Measurements from ENCODE around the gene CHRM5. TPM values are rescaled to one million over a fixed set of nuclear protein-coding genes. Genes with fewer than 3 reads are reported as not detected.
A peak's percentile ranks its signal among the peaks of the same experiment; 100 is the strongest.

CHRM5 gene, protein sequence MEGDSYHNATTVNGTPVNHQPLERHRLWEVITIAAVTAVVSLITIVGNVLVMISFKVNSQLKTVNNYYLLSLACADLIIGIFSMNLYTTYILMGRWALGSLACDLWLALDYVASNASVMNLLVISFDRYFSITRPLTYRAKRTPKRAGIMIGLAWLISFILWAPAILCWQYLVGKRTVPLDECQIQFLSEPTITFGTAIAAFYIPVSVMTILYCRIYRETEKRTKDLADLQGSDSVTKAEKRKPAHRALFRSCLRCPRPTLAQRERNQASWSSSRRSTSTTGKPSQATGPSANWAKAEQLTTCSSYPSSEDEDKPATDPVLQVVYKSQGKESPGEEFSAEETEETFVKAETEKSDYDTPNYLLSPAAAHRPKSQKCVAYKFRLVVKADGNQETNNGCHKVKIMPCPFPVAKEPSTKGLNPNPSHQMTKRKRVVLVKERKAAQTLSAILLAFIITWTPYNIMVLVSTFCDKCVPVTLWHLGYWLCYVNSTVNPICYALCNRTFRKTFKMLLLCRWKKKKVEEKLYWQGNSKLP
- 0.17 TPM in 1 of 2 replicates, not detected in the other for total RNA-seq

DNA sequence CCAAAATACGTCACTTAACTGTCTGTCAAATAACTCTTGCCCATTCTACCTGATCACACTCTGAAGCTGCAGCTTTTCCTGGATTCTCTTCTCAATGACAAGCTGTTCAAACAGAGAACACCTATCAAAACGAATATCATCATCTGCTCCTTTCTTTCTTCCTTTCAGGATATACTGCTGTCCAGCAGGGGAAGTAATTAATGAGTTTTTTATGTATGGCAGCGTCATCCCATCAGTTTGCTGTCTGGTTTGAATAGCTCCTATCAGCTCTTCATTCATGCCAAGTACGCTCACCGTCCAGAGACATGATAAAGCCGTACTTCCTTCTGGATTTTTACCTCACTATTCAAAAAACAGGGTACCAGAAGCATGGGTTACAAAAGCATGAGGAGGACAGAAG is at the start of gene CHRM5:
Gene CHRM5, plus strand, starts transcription at position 274 of the 400 bp plus-strand sequence. CDS start 94,221 bp downstream, outside the sequence.
- DNase-seq = peak; percentile 19

DNA sequence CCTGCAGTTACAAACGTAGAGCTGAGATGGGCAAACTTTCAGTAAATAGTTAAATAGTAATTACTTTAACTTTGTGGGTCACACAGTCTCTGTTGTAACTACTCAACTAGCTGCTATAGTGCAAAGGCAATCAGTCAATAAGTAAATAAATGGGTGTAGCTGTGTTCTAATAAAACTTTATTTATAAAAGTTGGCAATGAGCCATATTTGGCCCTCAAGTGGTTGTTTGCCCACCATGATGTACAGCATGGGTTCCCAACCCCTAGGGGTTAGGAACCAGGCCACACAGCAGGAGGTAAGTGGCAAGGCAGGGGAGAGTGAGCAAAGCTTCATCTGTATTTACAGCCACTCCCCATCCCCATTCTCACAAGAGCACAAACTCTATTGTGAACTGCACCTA is 44.9 kb upstream of the CHRM5 start:
- DNase-seq = no peak

DNA sequence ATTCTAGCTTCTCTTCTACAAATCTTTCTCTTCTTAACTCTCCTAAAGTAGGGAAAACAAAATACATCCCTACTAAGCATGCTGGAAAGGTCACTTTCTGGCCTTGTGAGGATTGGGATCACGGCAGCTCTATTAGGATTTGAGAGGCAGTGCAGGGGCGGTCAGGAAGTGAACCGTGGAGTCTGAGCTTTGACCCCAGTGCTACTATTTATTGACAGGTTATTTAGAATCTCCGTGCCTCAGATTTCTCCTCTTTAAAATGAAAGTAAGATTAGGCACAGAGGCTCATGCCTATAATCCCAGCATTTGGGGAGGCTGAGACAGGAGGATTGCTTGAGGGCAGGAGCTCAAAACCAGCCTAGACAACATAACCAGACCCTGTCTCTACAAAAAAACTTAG is 42.0 kb upstream of the CHRM5 start:
- DNase-seq = no peak

DNA sequence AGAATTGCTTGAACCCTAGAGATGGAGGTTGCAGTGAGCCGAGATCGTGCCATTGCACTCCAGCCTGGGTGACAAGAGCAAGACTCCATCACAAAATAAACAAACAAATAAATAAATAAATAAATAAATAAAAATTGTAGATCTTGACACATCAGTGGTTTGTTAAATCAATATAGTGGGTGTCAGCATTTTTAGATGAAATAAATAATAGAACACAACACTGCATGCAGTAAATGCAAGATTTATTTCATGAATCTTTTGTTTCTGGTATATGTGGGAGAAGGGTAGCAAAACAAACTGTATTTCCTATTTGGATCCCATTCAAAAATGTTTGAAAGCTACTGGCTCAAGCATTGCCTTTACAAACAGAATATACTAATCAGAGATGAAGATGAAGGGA is 35.6 kb upstream of the CHRM5 start:
- DNase-seq = peak; percentile 25

DNA sequence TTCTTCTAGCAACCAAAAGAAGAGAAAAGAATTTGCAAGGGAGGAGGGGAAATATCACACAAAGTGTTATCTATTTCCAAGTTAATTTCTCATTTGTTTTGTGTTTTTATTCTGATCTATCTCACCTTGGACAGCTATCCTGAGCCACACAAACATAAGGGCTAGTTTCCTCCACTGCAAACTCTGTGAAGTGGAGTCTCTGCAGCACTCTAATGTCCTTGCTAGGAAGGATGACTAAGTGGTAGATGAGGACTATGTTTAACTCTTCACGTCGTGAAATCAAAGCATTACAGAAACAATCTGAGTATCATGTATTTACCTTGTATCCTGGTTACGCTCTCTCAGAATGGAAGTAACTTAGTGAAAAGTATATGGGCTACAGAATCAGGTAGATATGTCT is 33.9 kb upstream of the CHRM5 start:
- peak; percentile 10 for DNase-seq

DNA sequence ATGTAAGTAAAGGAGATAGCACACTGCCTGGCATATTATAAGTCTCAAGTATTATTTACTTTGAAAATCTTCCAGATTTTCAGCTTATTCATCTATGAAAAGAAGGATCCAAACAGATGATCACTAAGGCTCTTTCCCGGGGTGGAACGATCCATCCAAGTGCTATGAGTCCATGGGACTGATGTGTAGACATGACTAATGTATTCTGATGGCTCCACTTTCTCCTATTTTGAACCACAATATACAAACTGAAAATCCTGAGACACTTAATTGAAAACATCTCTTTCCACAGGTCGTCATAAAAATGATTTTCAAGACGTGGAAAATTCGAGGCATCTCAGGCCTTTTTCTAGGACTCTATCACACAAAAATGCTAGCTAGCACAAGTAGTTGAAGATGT is 33.4 kb upstream of the CHRM5 start:
- no peak for DNase-seq

DNA sequence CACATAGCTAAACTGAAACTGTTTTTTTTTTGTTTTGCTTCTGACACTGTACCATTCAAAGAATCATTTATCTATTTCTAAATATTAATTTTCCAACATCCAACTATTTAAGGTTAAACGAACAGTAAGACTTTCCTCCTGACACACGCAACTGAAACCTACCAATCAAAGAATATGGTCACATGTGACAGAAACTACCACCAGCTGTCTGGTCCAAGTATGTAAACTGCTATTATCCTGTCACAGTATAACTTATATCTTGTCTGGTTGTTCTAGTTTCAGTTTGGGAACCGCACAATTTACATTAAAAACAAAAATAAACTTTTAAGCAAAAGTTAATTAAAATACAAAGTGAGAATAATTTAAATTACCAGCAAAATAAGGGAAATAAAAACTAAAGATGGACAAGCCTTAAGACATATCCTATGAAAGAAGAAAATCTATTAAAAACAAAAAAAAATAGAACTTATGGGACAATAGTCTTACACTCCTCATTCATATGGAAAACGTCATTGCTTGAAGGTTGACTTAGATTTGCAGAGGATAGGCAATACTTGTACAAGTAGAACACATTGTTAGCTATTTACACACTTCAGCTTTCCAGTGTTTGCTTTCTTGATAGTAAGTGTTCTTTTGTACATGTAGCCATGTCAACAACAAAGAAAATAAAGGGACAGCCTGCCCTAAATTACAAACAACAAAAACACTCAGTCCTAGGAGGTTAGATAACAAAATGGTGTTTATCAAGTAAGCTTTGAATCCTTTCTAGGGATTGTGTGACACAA is 26.8 kb upstream of the CHRM5 start:
- no peak for DNase-seq

DNA sequence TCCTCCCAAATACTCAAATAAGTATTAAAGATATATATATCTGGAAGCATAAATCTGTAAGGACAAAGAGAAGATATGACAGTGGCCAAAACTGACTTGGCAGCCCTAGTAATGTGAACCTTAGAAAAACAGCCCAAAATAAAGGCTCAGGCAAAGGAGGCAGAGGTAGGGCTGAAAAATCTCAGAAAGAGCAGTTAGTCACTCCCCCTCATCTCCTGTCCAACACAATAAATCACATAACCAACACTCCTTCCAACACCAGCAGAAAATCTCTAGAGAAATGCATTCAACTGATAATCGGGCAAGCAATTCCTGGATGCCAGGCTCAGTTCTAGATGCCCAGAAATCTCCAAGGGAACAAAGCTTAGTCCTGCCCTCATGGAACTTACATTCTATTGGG is 22.1 kb upstream of the CHRM5 start:
- DNase-seq = no peak

DNA sequence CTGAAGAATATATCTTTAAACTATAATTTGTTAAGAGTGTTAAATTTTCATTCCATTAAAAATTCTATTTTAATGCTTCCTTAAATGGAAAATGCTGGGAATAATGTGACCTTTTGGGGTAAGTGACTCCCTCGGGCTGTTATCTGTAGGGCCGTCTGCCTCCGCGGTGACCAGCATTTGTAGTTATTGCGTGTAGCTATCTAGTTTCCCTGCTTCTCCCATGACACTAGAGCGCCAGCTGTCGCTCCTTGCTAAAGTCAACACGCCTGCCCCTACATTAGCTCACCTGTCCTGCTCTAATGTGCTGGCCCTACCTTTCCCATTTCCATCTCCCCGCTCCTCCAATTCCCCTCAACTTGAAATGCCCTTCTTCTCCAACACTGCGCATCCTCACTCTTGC is 12.4 kb upstream of the CHRM5 start:
- DNase-seq = no peak

DNA sequence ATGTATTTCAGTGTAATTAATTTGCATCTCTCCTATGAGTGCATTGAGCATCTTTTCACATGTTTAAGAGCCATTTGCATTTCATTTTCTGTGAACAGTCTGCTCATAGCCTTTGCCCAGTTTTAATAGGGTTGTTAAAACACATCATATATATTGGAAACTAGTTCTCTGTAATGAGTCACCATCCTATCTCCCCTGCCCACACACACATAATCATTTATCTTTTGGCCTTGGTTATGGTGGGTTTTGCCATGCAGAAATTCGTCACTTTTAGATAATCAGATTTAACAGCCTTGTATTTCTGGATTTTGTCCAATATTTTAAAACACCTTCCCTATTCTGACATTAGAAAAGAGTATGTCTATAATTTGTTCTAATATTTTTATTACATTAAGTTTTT is 11.9 kb upstream of the CHRM5 start:
- DNase-seq = no peak

DNA sequence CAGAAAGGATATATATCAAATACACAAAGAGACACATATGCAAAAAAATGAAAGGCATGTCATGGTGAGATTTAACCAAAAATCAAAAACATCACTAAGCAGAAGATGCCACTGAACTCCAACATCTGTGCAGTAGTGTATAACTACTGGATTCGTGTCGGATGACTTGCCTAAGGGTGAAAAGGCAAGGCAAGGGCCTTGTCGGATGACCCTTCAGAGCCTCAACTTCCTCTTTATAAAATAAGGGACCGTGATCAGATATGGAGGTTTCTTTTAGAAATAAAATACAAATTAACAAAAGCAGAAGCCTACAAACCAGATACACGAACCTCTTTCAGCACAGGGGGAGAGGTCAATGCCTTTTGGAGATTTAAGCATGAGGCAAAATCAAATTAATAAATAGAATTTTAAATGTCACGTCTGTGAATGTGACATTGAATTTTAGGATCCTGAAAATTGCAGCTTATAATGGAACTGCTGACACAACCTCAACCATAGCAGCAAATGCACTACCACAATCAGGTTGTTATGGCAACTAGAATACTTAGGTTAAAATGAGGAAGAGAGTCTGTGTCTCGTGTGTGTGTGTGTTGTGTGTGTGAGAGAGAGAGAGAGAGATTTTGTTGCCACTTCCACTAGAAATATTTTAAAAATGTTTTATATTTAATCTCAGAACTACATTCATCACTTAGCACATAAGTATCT is 8.3 kb upstream of the CHRM5 start:
- no peak for DNase-seq

DNA sequence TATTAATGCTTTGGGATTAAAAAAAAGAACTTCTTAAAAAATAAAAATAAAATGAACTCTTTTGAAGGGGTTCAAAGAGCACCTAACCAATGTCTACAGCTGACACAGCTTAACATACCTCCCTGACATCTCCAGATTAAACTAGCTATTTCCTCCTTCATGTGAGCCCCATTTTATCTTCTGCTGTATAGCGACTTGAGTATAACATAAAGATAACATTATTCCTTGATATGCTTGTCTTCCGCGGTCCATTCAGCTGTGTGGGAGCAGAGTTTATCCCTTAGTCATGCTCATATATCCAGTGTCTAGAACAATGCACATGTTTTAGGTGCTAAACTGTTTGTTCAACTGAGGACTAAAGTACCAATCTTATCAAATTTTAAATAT is 7.8 kb upstream of the CHRM5 start:
- DNase-seq = no peak

DNA sequence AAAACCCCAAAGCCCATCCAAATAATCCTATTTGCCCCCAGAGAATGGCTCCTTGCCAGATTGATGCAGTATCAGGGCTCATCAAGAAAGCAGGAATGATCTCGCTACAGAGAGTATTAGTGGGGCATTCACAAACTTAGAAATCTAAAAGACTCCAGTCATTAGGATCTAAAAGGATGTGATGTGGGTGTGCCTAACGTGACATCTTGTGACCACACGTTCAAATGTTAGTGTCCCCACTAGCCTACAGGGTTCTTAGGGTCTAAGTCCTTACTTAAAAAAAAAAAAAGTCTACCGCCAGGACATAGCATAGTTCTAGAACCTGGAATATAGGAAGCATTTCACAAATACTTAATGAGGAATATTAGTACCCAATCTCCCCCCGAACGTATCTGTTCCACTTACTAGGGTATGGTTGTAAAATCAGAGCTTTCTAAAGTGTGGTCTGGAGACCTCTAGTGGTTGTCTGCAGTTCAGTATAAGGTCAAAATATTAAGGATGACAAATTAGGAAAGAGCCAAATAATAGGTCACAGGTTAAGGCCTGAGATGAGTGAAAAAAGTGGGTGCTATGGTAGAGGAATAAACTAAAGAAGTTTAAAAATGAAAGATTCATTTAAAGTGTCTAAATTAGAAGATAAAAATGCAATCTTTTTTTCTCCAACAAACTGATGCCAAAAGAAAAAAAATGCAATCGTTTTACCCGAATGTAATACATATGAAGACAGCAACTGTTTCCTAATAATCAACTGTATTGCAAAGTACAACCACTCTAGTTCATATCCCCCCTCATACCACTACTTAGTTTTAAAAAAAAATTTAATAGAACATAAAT is 4.2 kb upstream of the CHRM5 start:
- peak; percentile 68 for DNase-seq

DNA sequence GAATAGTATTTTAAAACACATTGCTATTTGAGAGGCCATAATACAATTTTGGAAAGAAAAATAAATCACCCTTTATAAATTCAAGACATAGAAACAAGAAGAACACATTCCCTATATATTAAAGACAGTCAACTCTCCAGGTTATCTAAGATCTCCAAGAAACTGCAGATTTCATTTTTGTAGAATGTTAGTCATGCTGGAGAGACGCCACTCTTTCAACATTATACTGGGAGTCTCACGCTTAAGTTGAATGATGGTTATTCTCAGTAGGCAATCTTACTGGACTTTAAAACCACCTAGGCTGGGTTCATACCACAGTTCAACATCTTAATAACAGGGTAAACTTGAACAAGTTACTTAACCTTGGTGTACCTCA is 3.6 kb upstream of the CHRM5 start:
- no peak for DNase-seq

DNA sequence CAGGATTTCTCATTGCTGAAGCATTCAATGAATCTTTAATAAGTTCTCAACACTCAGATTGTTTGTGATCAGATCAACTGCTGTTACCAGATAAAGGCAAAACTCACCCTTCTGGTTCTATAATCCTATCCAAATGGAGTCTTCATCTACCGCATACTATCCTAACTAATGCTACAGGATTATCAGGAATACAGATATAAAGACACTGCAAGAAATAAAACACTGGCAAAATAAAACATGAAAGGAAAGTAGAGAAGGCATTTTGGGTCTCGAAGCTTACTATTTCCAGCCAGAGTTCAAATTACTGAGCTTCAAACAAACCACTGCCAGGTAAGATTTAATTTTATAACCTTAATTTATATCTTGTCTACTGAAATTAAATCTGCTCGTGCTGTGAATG is 524 bp downstream of the CHRM5 start:
- no peak for DNase-seq

DNA sequence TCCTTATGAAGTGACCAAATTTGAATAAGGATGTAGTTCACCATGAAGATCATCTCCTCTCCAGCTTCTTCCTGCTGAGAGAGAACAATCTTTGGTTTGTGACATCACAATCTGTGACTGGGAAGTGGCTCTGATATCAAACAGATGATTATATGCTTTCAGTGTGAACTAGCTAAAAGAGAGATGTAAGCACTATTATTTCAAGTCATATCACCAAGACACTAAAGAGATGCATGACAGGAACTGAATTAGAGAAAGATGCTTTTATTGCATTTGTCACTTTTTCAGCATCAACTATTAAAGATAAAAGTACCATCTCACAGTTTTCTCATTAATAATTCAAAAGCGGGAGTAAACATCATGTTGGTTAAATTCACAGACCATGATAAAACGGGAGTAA is 3.5 kb downstream of the CHRM5 start:
- no peak for DNase-seq

DNA sequence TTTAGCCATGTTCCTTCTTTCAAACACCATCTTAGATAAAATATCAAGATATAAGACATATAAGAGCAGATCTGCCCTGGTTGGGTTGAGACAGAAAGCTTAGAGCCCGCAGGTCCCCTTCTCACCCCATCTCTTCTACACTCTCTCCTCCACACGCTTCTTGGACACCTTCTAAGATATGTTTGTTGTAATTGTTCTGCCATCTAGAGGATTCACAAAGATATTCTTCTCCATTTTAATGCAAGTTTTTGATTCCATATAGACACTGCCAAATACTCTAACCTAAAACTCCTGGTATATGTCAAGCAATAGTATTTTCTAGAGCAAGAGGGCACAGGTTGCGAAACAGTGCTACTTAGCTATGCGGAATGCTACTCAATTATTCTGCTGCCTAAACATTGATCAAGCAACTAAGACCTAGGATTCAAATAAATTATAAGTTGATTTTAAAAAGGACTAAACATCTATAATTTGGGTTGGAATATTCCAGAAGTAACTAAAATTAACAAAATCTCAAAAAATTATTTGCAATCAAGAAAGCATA is 6.8 kb downstream of the CHRM5 start:
- DNase-seq = no peak

DNA sequence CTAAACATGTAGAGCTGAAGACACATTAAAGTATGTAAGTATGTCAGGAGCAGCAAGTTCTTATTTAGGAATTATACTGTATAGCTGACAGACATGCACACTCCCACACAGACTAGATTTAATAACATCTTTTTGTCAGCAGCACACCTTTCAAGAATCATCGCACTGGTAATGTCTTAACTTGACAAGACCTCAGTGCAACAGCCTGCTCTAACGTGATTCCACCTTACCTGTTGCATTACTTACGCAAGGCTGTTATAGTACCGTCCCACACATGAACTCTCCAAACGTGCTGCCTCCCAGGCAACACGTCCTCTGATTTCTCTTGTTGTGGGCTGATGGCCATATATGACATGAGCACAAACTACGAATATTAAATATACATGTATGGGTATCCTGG is 11.9 kb downstream of the CHRM5 start:
- DNase-seq = no peak

DNA sequence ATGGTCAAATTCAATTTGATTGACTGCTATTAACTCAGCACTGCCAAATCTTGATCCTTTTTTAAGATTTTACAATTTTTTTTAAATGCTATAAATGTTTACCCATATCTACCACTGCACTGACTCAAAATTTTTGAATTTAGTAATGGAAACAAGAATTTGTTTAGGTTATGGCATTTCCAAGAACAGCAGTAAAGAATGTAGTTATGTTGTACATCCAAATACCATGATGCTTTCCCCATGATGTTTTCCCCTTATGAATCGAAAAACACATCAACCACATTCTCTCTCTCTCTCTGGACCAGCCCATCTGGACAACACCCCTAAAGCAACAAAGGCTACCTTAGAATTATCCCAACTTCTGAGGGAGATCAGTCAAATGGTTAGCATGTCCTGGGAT is 14.2 kb downstream of the CHRM5 start:
- no peak for DNase-seq

DNA sequence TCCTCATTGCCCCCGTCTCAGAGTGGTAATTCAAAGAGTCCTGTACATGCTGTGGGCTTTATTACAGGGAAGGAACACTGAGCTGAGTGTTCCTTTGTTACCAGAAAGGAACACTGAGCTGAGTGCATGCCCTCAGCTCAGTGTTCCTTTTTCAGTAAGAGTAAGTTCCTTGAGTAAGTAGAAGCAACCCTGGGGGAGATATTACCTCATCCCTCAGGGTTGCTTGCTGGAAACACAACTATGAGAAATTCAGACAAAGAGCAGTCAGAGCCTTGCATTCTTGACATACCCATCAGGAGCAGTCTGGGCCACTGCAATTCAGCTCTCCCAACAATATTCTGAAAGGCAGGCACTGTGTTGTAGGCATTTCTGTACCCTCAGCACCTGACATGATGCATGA is 17.0 kb downstream of the CHRM5 start:
- DNase-seq = no peak

DNA sequence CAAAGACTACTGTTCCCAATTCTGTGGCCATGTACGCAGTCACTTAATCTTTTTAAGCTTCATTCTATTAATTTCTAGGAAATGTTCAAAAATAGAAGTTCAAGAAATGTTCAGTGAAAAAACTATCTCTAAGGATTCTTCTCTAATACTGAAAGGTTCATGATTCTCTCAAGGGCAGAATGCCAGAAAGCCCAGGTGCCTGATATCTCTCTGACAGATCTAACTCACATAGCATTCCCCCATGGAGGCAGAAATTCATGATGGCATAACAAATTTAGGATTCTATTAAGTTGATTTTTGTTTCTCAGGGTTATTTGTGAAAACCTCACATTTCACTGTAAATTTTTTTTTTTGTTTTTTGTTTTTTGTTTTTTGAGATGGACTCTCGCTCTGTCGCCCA is 17.5 kb downstream of the CHRM5 start:
- no peak for DNase-seq

DNA sequence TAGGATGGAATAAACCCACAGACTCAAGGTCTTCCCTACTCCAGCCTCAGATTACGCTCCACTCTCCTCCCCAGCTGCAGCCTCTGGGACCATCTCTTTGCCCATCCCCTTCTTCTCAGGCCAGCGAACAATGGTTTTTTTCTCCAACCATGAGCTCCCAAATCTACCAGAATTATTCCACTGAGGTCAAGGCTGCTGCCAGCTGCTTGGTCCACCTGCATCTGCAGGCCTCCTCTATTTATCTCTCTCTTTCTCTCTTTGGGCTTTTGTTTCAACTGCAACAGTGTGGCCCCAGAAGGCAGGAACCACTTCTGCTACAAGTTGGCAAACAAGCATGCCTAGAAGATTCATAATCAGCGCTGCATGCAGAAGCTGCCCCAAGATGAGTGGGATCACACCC is 19.1 kb downstream of the CHRM5 start:
- DNase-seq = no peak
